IPS DF 4.7 (cell line): Measurements from ENCODE around the gene GLYATL1.
A peak's percentile ranks its signal among the peaks of the same experiment; 100 is the strongest.

ENCODE experiments used
- DNase-seq: peaks from one replicate; pipeline ENCODE4 v3.0.0-alpha.2; 2013; ENCODE audit warnings: low spot score; ENCODE audit errors: extremely low read depth

Gene GLYATL1

GRCh38 chr11:58939277-58939676 lies at the start of gene GLYATL1:
Gene GLYATL1, plus strand, starts transcription at chr11:58939488. Its CDS starts 7,600 bp downstream, at chr11:58947088.
- DNase-seq, result no peak

GRCh38 chr11:58893899-58894298 lies 45.4 kb upstream of the GLYATL1 start:
- DNase-seq, result no peak

- DNase-seq, result no peak
Measured at GRCh38 chr11:58898106-58898505, 41.2 kb upstream of the GLYATL1 start.

GRCh38 chr11:58900479-58901420 lies 38.5 kb upstream of the GLYATL1 start:
- DNase-seq, result peak; percentile 91

- DNase-seq, result no peak
Measured at GRCh38 chr11:58902881-58903280, 36.4 kb upstream of the GLYATL1 start.

- no peak for DNase-seq
Measured at GRCh38 chr11:58905011-58905720, 34.1 kb upstream of the GLYATL1 start.

- no peak for DNase-seq
Measured at GRCh38 chr11:58905721-58906547, 33.4 kb upstream of the GLYATL1 start.

GRCh38 chr11:58907780-58908179 lies 31.5 kb upstream of the GLYATL1 start:
- no peak for DNase-seq

GRCh38 chr11:58912124-58912523 lies 27.2 kb upstream of the GLYATL1 start:
- no peak for DNase-seq

- no peak for DNase-seq
Measured at GRCh38 chr11:58913685-58914084, 25.6 kb upstream of the GLYATL1 start.

- DNase-seq, result no peak
Measured at GRCh38 chr11:58914821-58915543, 24.3 kb upstream of the GLYATL1 start.

GRCh38 chr11:58916637-58917036 lies 22.7 kb upstream of the GLYATL1 start:
- no peak for DNase-seq

- no peak for DNase-seq
Measured at GRCh38 chr11:58917159-58917783, 22.0 kb upstream of the GLYATL1 start.

- no peak for DNase-seq
Measured at GRCh38 chr11:58919561-58919960, 19.7 kb upstream of the GLYATL1 start.

- DNase-seq, result no peak
Measured at GRCh38 chr11:58919980-58920379, 19.3 kb upstream of the GLYATL1 start.

GRCh38 chr11:58921778-58922390 lies 17.4 kb upstream of the GLYATL1 start:
- DNase-seq, result no peak

- no peak for DNase-seq
Measured at GRCh38 chr11:58922479-58922878, 16.8 kb upstream of the GLYATL1 start.

GRCh38 chr11:58923300-58923788 lies 15.9 kb upstream of the GLYATL1 start:
- no peak for DNase-seq

GRCh38 chr11:58924230-58924629 lies 15.1 kb upstream of the GLYATL1 start:
- DNase-seq, result no peak

- DNase-seq, result no peak
Measured at GRCh38 chr11:58926251-58926650, 13.0 kb upstream of the GLYATL1 start.
